Measurements from ENCODE around the gene EXOSC5. TPM values are rescaled to one million over a fixed set of nuclear protein-coding genes. Genes with fewer than 3 reads are reported as not detected.
A peak's percentile ranks its signal among the peaks of the same experiment; 100 is the strongest.

EXOSC5 gene
- total and polyA plus RNA-seq, 9 of the 15 experiments (the other 6 are each of a cell fraction or from before 2014, with no cell fraction given), result 10.9 to 75.5 (median 37.8) TPM

DNA sequence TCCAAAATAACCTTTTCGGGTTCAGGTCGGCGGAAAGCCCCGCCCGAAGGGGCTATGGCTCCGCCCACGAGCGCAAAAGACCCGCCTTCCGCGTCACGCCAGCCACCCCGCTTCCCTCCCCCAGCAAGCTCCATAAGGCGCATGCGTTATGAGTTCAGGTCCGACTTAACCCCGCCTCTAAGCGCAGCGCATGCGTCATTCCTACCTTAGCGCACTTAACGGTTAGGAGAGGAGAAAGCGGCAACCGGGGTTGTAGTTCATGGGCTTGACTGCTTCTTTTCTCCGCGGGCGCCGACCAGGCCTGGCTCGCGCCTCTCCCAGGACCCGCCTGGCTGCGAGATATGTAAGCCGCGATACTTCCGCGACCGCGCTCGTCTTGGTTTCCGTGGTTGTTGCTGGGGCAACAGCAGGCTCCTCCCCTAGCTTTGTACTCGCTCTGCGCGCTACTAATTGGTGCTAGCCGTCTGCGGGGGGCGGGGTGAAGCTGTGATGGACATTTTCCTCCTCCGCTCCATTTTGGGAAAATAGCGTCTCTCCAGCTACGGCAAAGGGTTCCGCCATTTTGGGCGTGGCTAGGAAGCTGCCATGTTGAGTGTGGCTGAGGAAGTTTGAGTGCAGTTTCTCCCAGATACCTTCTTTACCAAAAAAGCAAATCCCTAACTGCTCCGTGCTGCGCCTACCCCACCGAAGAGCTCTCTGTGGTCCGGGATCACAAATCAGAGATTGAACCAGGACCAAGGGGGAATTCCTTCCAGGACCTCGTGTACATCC lies 33.2 kb downstream of the EXOSC5 start, which contains the start of gene B9D2 (continued):
- TF ChIP-seq, protein P1, sequence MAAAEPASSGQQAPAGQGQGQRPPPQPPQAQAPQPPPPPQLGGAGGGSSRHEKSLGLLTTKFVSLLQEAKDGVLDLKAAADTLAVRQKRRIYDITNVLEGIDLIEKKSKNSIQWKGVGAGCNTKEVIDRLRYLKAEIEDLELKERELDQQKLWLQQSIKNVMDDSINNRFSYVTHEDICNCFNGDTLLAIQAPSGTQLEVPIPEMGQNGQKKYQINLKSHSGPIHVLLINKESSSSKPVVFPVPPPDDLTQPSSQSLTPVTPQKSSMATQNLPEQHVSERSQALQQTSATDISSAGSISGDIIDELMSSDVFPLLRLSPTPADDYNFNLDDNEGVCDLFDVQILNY (CRISPR knock-in tag; IDR thresholded peaks at IDR 0.05), result no peak
- TF ChIP-seq ZNF143 (CRISPR knock-in tag; IDR thresholded peaks at IDR 0.05) (no peak), RBM25 (IDR thresholded peaks at IDR 0.05; ENCODE audit: low read depth, low read length, severe bottlenecking) (peak; percentile 48), TSC22D4 (tag; IDR thresholded peaks at IDR 0.05) (no peak), ZNF695 (CRISPR knock-in tag; IDR thresholded peaks at IDR 0.05) (no peak), CHD4 (IDR thresholded peaks at IDR 0.05; ENCODE audit: insufficient read depth, insufficient replicate concordance, low read depth, low read length, poor library complexity, severe bottlenecking) (no peak), ZNF274 (IDR thresholded peaks at IDR 0.05; ENCODE audit: borderline replicate concordance, low read depth, low read length) (no peak)
- TF ChIP-seq, protein P2, sequence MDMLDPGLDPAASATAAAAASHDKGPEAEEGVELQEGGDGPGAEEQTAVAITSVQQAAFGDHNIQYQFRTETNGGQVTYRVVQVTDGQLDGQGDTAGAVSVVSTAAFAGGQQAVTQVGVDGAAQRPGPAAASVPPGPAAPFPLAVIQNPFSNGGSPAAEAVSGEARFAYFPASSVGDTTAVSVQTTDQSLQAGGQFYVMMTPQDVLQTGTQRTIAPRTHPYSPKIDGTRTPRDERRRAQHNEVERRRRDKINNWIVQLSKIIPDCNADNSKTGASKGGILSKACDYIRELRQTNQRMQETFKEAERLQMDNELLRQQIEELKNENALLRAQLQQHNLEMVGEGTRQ (CRISPR knock-in tag; IDR thresholded peaks at IDR 0.05), result no peak
- TF ChIP-seq, protein P3, sequence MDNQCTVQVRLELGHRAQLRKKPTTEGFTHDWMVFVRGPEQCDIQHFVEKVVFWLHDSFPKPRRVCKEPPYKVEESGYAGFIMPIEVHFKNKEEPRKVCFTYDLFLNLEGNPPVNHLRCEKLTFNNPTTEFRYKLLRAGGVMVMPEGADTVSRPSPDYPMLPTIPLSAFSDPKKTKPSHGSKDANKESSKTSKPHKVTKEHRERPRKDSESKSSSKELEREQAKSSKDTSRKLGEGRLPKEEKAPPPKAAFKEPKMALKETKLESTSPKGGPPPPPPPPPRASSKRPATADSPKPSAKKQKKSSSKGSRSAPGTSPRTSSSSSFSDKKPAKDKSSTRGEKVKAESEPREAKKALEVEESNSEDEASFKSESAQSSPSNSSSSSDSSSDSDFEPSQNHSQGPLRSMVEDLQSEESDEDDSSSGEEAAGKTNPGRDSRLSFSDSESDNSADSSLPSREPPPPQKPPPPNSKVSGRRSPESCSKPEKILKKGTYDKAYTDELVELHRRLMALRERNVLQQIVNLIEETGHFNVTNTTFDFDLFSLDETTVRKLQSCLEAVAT (IDR thresholded peaks at IDR 0.05), result no peak
- TF ChIP-seq, protein P4, sequence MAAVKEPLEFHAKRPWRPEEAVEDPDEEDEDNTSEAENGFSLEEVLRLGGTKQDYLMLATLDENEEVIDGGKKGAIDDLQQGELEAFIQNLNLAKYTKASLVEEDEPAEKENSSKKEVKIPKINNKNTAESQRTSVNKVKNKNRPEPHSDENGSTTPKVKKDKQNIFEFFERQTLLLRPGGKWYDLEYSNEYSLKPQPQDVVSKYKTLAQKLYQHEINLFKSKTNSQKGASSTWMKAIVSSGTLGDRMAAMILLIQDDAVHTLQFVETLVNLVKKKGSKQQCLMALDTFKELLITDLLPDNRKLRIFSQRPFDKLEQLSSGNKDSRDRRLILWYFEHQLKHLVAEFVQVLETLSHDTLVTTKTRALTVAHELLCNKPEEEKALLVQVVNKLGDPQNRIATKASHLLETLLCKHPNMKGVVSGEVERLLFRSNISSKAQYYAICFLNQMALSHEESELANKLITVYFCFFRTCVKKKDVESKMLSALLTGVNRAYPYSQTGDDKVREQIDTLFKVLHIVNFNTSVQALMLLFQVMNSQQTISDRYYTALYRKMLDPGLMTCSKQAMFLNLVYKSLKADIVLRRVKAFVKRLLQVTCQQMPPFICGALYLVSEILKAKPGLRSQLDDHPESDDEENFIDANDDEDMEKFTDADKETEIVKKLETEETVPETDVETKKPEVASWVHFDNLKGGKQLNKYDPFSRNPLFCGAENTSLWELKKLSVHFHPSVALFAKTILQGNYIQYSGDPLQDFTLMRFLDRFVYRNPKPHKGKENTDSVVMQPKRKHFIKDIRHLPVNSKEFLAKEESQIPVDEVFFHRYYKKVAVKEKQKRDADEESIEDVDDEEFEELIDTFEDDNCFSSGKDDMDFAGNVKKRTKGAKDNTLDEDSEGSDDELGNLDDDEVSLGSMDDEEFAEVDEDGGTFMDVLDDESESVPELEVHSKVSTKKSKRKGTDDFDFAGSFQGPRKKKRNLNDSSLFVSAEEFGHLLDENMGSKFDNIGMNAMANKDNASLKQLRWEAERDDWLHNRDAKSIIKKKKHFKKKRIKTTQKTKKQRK (IDR thresholded peaks at IDR 0.05; ENCODE audit: borderline replicate concordance, low read depth, low read length), result no peak
- TF ChIP-seq, protein P5, sequence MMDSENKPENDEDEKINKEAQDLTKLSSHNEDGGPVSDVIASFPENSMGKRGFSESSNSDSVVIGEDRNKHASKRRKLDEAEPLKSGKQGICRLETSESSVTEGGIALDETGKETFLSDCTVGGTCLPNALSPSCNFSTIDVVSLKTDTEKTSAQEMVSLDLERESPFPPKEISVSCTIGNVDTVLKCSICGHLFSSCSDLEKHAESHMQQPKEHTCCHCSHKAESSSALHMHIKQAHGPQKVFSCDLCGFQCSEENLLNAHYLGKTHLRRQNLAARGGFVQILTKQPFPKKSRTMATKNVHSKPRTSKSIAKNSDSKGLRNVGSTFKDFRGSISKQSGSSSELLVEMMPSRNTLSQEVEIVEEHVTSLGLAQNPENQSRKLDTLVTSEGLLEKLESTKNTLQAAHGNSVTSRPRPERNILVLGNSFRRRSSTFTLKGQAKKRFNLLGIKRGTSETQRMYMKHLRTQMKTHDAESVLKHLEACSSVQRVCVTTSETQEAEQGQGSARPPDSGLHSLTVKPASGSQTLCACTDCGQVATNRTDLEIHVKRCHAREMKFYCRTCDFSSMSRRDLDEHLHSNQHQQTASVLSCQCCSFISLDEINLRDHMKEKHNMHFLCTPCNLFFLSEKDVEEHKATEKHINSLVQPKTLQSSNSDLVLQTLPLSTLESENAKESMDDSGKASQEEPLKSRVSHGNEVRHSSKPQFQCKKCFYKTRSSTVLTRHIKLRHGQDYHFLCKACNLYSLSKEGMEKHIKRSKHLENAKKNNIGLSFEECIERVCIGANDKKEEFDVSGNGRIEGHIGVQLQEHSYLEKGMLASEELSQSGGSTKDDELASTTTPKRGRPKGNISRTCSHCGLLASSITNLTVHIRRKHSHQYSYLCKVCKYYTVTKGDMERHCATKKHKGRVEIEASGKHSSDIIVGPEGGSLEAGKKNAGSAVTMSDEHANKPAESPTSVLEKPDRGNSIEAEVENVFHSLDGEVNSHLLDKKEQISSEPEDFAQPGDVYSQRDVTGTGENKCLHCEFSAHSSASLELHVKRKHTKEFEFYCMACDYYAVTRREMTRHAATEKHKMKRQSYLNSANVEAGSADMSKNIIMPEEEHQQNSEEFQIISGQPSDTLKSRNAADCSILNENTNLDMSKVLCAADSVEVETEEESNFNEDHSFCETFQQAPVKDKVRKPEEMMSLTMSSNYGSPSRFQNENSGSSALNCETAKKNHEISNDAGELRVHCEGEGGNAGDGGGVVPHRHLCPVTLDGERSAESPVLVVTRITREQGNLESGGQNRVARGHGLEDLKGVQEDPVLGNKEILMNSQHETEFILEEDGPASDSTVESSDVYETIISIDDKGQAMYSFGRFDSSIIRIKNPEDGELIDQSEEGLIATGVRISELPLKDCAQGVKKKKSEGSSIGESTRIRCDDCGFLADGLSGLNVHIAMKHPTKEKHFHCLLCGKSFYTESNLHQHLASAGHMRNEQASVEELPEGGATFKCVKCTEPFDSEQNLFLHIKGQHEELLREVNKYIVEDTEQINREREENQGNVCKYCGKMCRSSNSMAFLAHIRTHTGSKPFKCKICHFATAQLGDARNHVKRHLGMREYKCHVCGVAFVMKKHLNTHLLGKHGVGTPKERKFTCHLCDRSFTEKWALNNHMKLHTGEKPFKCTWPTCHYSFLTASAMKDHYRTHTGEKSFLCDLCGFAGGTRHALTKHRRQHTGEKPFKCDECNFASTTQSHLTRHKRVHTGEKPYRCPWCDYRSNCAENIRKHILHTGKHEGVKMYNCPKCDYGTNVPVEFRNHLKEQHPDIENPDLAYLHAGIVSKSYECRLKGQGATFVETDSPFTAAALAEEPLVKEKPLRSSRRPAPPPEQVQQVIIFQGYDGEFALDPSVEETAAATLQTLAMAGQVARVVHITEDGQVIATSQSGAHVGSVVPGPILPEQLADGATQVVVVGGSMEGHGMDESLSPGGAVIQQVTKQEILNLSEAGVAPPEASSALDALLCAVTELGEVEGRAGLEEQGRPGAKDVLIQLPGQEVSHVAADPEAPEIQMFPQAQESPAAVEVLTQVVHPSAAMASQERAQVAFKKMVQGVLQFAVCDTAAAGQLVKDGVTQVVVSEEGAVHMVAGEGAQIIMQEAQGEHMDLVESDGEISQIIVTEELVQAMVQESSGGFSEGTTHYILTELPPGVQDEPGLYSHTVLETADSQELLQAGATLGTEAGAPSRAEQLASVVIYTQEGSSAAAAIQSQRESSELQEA (IDR thresholded peaks at IDR 0.05; ENCODE audit: low read depth), result no peak
